PFSK-1 (cell line): ENCODE measurements around the gene AGER.

ENCODE experiments used
- FOXP2 ChIP-seq: optimal IDR thresholded peaks from 2 replicates; pipeline ENCODE3; 2011; ENCODE audit warnings: borderline replicate concordance, control low read depth, inconsistent platforms; ENCODE audit not compliant: insufficient read depth; ENCODE audit errors: extremely low read length, extremely low read depth
- POLR2AphosphoS5 ChIP-seq: IDR thresholded peaks from 2 replicates; pipeline ENCODE4 v1.6.1; 2012; ENCODE audit warnings: low read depth, mild to moderate bottlenecking, control low read depth, low read length, moderate library complexity
- SIN3A ChIP-seq: IDR thresholded peaks from 2 replicates; pipeline ENCODE4 v1.6.1; 2012; ENCODE audit warnings: mild to moderate bottlenecking, low read length, moderate library complexity, borderline replicate concordance; ENCODE audit not compliant: insufficient read depth
- TAF1 ChIP-seq: IDR thresholded peaks from 2 replicates; pipeline ENCODE4 v1.6.1; 2012; ENCODE audit warnings: low read length, control low read depth, borderline replicate concordance; ENCODE audit not compliant: insufficient read depth

DNA sequence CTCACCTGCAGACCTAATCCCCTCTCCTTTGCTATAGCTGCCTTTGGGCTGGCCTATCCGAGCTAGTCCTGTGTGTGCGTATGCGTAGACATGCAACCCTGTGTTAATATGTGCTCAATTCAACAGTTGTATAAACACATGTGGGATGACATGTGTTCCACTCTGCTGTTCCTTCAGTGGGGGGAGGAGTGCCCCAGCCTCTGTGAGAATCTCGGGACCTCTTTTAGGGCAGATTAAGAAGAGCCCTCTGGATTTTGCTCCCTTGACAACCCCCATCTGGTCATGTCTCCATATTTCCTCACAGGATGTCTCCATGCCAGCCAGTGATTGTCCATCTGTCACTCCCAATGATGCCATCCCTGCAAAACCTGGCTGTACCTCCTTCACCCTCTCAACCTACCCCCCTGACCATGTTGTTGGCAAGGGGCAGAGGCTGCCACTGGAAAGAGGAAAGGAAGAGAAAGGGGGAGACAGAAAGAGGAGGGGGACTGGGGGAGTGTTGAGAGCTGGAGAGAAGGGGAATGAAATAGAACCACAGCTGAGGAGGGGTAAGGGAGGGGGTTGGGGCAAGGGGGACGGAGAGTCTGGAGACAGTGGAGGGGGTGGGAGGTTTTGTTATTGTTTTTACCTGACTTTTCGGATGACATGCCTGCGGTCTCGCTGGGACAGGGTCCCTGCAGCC lies 32.7 kb downstream of the AGER start:
- TF ChIP-seq TAF1 (no peak), POLR2AphosphoS5 (no peak), FOXP2 (no peak), SIN3A (no peak)
